ENCODE data around the gene KCTD13. TPM values are rescaled to one million over a fixed set of nuclear protein-coding genes. Genes with fewer than 3 reads are reported as not detected.

Gene KCTD13
- total RNA-seq, 1 experiment from 2014 or later, result 40.7 TPM

DNA sequence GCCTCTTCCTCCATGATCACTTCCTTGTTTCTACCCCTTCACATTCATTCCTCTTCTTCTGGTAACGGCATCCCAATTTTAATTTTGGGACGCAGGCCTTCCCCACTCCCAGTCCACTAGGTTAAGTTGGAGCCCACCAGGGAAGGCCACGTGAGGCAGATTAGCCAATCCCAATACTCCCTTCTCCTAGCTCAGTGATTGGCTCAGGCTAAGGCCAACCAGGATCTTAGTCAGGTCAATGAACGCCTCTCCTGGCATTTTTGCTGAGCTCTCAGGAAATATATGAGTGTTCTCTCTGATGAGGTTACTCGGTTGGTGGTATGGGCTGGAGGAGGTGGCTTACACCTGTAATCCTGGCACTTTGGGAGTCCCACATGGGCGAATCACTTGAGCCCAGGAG lies 42.0 kb downstream of the KCTD13 start:
- DNase-seq (ENCODE audit: low read depth, low spot score) (no peak), ATAC-seq (no peak)
- no peaks in the 10 kb centered on the region for H3K9me2 ChIP-seq (ENCODE audit: insufficient read depth)
- TF ChIP-seq, protein P1, sequence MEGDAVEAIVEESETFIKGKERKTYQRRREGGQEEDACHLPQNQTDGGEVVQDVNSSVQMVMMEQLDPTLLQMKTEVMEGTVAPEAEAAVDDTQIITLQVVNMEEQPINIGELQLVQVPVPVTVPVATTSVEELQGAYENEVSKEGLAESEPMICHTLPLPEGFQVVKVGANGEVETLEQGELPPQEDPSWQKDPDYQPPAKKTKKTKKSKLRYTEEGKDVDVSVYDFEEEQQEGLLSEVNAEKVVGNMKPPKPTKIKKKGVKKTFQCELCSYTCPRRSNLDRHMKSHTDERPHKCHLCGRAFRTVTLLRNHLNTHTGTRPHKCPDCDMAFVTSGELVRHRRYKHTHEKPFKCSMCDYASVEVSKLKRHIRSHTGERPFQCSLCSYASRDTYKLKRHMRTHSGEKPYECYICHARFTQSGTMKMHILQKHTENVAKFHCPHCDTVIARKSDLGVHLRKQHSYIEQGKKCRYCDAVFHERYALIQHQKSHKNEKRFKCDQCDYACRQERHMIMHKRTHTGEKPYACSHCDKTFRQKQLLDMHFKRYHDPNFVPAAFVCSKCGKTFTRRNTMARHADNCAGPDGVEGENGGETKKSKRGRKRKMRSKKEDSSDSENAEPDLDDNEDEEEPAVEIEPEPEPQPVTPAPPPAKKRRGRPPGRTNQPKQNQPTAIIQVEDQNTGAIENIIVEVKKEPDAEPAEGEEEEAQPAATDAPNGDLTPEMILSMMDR (IDR thresholded peaks at IDR 0.05 in 2 of 3, conservative IDR thresholded peaks at IDR 0.05 in 1 of 3; ENCODE audit: borderline replicate concordance in 1 of 3, insufficient read depth in 1 of 3, low read depth in 2 of 3, low read length in 2 of 3), result no peak
- TF ChIP-seq EZH2phosphoT487 (IDR thresholded peaks at IDR 0.05; ENCODE audit: borderline replicate concordance), result no peak
- TF ChIP-seq TCF7L2 (IDR thresholded peaks at IDR 0.05; ENCODE audit: borderline replicate concordance, extremely low read depth, insufficient read depth, insufficient read length), result no peak
- TF ChIP-seq, protein P2, sequence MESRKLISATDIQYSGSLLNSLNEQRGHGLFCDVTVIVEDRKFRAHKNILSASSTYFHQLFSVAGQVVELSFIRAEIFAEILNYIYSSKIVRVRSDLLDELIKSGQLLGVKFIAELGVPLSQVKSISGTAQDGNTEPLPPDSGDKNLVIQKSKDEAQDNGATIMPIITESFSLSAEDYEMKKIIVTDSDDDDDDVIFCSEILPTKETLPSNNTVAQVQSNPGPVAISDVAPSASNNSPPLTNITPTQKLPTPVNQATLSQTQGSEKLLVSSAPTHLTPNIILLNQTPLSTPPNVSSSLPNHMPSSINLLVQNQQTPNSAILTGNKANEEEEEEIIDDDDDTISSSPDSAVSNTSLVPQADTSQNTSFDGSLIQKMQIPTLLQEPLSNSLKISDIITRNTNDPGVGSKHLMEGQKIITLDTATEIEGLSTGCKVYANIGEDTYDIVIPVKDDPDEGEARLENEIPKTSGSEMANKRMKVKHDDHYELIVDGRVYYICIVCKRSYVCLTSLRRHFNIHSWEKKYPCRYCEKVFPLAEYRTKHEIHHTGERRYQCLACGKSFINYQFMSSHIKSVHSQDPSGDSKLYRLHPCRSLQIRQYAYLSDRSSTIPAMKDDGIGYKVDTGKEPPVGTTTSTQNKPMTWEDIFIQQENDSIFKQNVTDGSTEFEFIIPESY (IDR thresholded peaks at IDR 0.05; ENCODE audit: extremely low read depth, insufficient replicate concordance, low read length), result no peak
- no peaks in the 10 kb centered on the region for H3K4me1 ChIP-seq (ENCODE audit: control insufficient read depth in 1 of 2, insufficient read depth in 2 of 2, low read length in 2 of 2)
- intact Hi-C loops (cut with micrococcal nuclease), result no loop called here
- H3K9me3 ChIP-seq (ENCODE audit: control insufficient read depth in 1 of 2, insufficient read depth in 1 of 2, low read depth in 1 of 2, low read length in 2 of 2), result no peaks in the 10 kb centered on the region
- BruUV-seq (replicated peaks), result no TSS peak
- H3K79me2 ChIP-seq (ENCODE audit: insufficient read depth, low read length), result no peaks in the 10 kb centered on the region
- no peaks in the 10 kb centered on the region for H3K36me3 ChIP-seq (ENCODE audit: control insufficient read depth in 1 of 2, insufficient read depth in 2 of 2, low read length in 2 of 2)
- H3K9ac ChIP-seq (ENCODE audit: low read length), result no peak overlapping the region
- H3K4me2 ChIP-seq (ENCODE audit: low read length), result no peak overlapping the region
- ChIA-PET CTCF (no interaction called here), POLR2A (no interaction called here), RAD21 (ENCODE audit: low non-redundant PET in 1 of 2, low total read pairs in 2 of 2, uncharacterized antibody in 2 of 2, unreplicated experiment in 2 of 2) (interaction anchor here in 1 of 2 experiments (0.6 kb wide), 1 partner anchor 147 kb away, joined by 3 read pairs; the partner anchor contains the start of gene TLCD3B)
- no peaks in the 10 kb centered on the region for H4K20me1 ChIP-seq (ENCODE audit: insufficient read depth)
- H2AFZ ChIP-seq (ENCODE audit: low read depth, low read length, poor library complexity, severe bottlenecking), result no peak overlapping the region
- H3K4me3 ChIP-seq (replicated peaks in 1 of 2; ENCODE audit: low read depth in 1 of 2, low read length in 2 of 2), result no peak overlapping the region
- no peaks in the 10 kb centered on the region for H3K27me3 ChIP-seq (ENCODE audit: insufficient read depth, low read length)
- no peak overlapping the region for H3K27ac ChIP-seq (ENCODE audit: low read depth, low read length)

Measured in HCT116 (cell line).